ENCODE measurements around the gene GRAP2.

- TF ChIP-seq CTCF (IDR thresholded peaks at IDR 0.05) (no peak), POLR2A (IDR thresholded peaks at IDR 0.05) (no peak)
Observed at GRCh38 chr22:39908737-39909136, 7.9 kb downstream of the GRAP2 start.
